HL-60 (cell line): Measurements from ENCODE around the gene NECTIN4.
"Not testable (repeated sequence)": the region's sequence is repeated elsewhere in the genome, so short reads cannot be mapped to it uniquely, and the experiment has no call there.

Source experiments
- CTCF ChIP-seq: IDR thresholded peaks from one replicate; pipeline ENCODE4 v1.5.1; 2011; ENCODE audit warnings: low read length, control low read depth, inconsistent platforms; ENCODE audit not compliant: insufficient read depth
- GABPA ChIP-seq: IDR thresholded peaks from 2 replicates; pipeline ENCODE4 v1.6.1; 2012; ENCODE audit warnings: low read depth
- POLR2AphosphoS5 ChIP-seq: IDR thresholded peaks from 2 replicates; pipeline ENCODE4 v1.6.1; 2012; ENCODE audit warnings: low read depth
- REST ChIP-seq: IDR thresholded peaks from 2 replicates; pipeline ENCODE4 v1.6.1; 2012; ENCODE audit warnings: low read depth; ENCODE audit not compliant: insufficient replicate concordance
- SPI1 ChIP-seq: IDR thresholded peaks from 2 replicates; pipeline ENCODE4 v1.6.1; 2012; ENCODE audit warnings: low read depth, mild to moderate bottlenecking, borderline replicate concordance

- TF ChIP-seq REST, CTCF, POLR2AphosphoS5, SPI1, GABPA: not testable (repeated sequence)
Observed at GRCh38 chr1:161065681-161066080, 23.7 kb downstream of the NECTIN4 start.
